GM19023 (cell line): ENCODE results near the gene CSMD2.
A peak's percentile ranks its signal among the peaks of the same experiment; 100 is the strongest.

ENCODE experiments used
- ATAC-seq: cut with Tn5 transposase; IDR thresholded peaks from one replicate; pipeline ENCODE4 v1.9.1; 2021; ENCODE audit warnings: mild to moderate bottlenecking, moderate library complexity; ENCODE audit not compliant: unreplicated experiment

Gene CSMD2

GRCh38 chr1:33906156-33906555, 258.9 kb downstream of the CSMD2 start:
- no peak for ATAC-seq

- no peak for ATAC-seq
Measured at GRCh38 chr1:33905241-33905640, 259.8 kb downstream of the CSMD2 start.

GRCh38 chr1:33903210-33903589, 261.8 kb downstream of the CSMD2 start:
- peak; percentile 43 for ATAC-seq

GRCh38 chr1:33902486-33903209, 262.4 kb downstream of the CSMD2 start:
- peak; percentile 82 for ATAC-seq

- ATAC-seq, result no peak
Measured at GRCh38 chr1:33899746-33900145, 265.3 kb downstream of the CSMD2 start.

GRCh38 chr1:33898881-33899280, 266.1 kb downstream of the CSMD2 start:
- no peak for ATAC-seq

- no peak for ATAC-seq
Measured at GRCh38 chr1:33898406-33898805, 266.6 kb downstream of the CSMD2 start.

- ATAC-seq, result no peak
Measured at GRCh38 chr1:33897092-33897725, 267.8 kb downstream of the CSMD2 start.

GRCh38 chr1:33895976-33896375, 269.1 kb downstream of the CSMD2 start:
- no peak for ATAC-seq

- ATAC-seq, result no peak
Measured at GRCh38 chr1:33895396-33895795, 269.6 kb downstream of the CSMD2 start.

- ATAC-seq, result no peak
Measured at GRCh38 chr1:33893147-33893830, 271.7 kb downstream of the CSMD2 start.

GRCh38 chr1:33886496-33886895, 278.5 kb downstream of the CSMD2 start:
- no peak for ATAC-seq

GRCh38 chr1:33880305-33880704, 284.7 kb downstream of the CSMD2 start:
- no peak for ATAC-seq

- ATAC-seq, result no peak
Measured at GRCh38 chr1:33878392-33878791, 286.6 kb downstream of the CSMD2 start.

- ATAC-seq, result no peak
Measured at GRCh38 chr1:33876970-33877650, 287.9 kb downstream of the CSMD2 start.

GRCh38 chr1:33875862-33876261, 289.2 kb downstream of the CSMD2 start:
- no peak for ATAC-seq

- ATAC-seq, result no peak
Measured at GRCh38 chr1:33874636-33875035, 290.4 kb downstream of the CSMD2 start.

GRCh38 chr1:33872683-33873082, 292.3 kb downstream of the CSMD2 start:
- ATAC-seq, result no peak

- ATAC-seq, result no peak
Measured at GRCh38 chr1:33872275-33872674, 292.8 kb downstream of the CSMD2 start.

- ATAC-seq, result no peak
Measured at GRCh38 chr1:33867684-33868083, 297.3 kb downstream of the CSMD2 start.

GRCh38 chr1:33866281-33866680, 298.7 kb downstream of the CSMD2 start:
- no peak for ATAC-seq
